Measurements from ENCODE around the gene ACOT6.
"Not testable (repeated sequence)": the region's sequence is repeated elsewhere in the genome, so short reads cannot be mapped to it uniquely, and the experiment has no call there.

Gene ACOT6

DNA sequence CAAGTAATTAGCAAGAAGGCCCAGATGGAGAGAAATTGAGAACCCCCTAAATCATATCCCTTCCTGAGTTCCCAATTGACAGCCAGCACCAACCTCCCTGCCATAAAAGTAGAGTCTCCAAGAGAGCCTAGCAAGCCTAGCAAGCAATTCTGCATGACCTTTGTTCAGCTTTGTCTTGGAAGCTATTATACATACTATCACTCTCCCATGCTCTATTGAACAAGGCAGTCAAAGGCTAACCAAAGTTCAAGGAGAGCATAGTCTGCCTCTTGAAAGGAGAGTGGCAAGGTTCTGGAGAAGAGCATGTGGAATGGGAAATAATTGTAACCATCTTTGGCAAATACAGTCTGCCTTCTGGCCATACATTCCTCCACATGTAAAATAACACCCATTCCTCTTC, 12.8 kb upstream of the ACOT6 start:
- no peak for DNase-seq

DNA sequence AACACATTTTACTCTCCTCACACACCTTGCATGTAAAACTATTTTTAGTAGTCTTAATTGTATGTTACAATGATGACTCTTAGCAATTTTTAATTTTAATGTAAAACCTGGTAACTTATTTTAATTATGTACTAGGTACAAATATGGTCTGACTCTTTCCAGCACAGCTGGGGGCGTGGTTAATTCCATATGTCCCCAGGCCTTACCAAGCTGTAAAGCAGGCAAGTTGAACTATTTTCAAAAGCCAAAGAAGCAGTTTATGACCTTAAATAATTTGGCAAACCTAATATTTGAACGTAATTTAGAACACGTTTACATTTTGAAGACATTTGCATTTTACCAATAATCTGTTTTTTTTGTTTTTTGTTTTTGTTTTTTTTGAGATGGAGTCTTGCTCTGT, 9.3 kb upstream of the ACOT6 start:
- DNase-seq, result no peak

- no peak for DNase-seq
These were observed 6.0 kb upstream of the ACOT6 start for GRCh38 chr14:73606271-73606670.

DNA sequence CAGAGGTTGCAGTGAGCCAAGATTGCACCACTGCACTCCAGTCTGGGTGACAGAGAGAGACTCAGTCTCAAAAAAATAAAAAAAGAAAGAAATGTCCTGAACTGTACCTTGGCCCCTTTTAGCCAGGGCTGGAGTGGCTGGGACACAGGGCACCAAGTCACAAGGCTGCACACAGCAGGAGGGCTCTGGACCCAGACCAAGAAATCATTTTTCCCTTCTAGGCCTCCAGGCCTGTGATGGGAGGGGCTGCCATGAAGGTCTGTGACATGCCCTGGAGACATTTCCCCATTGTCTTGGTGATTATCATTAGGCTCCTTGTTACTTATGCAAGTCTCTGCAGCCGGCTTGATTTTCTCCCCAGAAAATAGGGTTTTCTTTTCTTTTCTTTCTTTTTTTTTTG, 5.1 kb upstream of the ACOT6 start:
- no peak for DNase-seq

GRCh38 chr14:73610687-73611086, 1.6 kb upstream of the ACOT6 start:
- peak; percentile 8 for DNase-seq

DNA sequence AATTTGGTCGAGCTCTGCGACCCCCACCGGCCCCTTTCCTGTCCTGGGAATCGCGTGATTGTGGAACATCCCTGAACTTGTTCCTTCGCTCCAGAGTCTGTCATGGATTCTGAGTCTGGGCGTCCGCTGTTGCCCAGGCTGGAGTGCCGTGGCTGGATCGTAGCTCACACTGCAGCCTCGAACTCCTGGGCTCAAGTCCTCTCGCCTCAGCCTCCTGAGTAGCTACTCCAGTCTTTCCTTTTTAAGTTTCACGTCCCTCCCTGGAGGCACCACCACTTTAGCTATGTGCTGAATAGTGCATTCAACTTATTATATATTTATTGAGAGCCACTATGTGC, 698 bp downstream of the ACOT6 start:
- DNase-seq, result no peak

- DNase-seq, result no peak
These were observed 1.2 kb downstream of the ACOT6 start for GRCh38 chr14:73613419-73613963.

DNA sequence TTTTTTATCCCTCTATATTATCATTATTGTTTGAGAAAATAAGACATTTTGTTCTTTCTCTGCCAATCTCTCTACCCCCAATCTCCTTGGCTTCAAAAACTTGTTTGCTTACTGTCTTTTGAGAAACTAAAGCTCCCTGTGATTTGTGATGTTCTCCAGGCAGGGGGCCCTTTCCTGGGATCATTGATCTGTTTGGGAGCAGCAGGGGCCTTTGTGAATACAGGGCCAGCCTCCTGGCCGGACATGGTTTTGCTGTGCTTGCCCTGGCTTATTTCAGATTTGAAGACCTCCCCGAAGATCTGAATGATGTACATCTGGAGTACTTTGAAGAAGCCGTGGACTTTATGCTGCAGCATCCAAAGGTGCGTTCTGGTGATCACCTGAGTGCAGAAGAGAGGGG, 4.5 kb downstream of the ACOT6 start:
- DNase-seq, result no peak

DNA sequence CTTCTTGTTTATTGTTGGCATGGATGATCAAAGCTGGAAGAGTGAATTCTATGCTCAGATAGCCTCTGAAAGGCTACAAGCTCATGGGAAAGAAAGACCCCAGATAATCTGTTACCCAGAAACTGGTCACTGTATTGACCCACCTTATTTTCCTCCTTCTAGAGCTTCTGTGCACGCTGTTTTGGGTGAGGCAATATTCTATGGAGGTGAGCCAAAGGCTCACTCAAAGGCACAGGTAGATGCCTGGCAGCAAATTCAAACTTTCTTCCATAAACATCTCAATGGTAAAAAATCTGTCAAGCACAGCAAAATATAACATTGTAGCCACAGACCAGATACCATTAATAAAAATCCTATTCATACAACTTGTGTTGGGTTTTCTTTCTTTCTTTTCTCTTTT, 7.2 kb downstream of the ACOT6 start:
- no peak for DNase-seq

DNA sequence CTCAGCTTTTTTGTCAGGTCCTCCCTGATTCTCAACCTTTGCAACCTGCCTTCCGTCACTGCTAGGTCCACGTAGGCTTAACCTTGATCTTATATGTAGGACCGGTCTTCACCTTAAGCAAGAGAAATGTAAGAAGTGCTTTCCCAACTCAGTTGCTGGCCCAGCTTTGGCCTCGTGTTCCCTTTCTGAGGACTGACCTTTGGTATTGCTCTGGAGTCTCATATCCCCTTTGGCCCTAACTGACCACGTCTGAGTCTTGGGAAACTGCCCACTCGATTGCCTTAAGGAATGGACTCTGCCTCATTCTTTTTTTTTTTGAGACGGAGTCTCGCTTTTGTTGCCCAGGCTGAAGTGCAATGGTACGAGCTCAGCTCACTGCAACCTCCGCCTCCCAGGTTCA, 8.0 kb downstream of the ACOT6 start:
- no peak for DNase-seq

GRCh38 chr14:73623504-73624054, 11.3 kb downstream of the ACOT6 start:
- no peak for DNase-seq

- no peak for DNase-seq
These were observed 13.4 kb downstream of the ACOT6 start for GRCh38 chr14:73625706-73626105.

DNA sequence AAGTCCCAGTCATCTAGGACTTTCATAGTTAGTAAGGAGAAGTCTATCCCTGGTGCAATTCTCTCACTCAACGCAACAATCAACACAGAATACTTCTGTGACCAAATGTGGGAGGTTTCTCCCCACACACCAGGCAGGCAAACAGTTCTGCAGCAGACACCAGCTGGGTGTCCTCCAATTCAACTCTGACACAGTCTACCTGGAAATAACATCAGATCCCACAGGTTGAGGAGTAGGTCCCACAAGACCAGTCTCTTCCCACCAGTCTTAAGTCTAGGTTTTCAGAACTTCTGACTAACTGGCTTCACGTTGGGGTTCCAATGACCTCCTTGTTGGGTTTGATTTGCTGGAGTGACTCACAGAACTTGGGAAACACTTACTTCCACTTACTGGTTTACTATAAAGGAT, 14.8 kb downstream of the ACOT6 start:
- no peak for DNase-seq

- no peak for DNase-seq
These were observed 17.9 kb downstream of the ACOT6 start for GRCh38 chr14:73630009-73630780.

- DNase-seq, result peak; percentile 37
These were observed 21.0 kb downstream of the ACOT6 start for GRCh38 chr14:73633116-73634010.

GRCh38 chr14:73634011-73634833, 21.9 kb downstream of the ACOT6 start:
- no peak for DNase-seq

DNA sequence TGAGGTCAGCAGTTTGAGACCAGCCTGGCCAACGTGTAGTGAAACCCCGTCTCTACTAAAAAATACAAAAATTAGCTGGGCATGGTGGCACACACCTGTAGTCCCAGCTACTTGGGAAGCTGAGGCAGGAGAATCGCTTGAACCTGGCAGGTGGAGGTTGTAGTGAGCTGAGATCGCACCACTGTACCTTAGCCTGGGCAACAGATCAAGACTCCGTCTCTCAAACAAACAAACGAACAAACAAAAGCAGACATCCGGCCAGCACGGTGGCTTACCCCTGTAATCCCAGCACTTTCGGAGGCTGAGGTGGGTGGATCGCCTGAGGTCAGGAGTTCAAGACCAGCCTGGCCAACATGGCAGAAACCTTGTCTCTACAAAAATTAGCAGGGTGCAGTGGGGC, 24.0 kb downstream of the ACOT6 start:
- not testable (repeated sequence) for DNase-seq

DNA sequence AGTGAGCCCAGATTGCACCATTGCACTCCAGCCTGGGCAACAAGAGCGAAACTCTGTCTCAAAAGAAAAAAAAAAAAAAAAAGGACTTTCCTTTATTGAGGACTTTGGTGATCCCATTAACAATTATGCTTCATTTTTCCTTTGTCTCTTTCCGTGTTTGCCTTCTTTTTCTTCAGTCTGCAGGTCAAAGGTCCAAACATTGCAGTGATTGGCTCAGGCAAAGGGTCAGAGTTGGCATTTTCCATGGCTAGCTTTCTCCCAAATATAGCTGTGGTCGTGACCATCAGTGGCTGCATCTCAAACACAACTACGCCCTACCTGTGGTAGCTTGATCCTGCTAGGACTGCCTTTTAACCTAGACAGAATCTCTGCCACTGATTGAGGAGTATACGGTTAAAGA, 25.5 kb downstream of the ACOT6 start:
- no peak for DNase-seq

GRCh38 chr14:73640796-73641365, 28.6 kb downstream of the ACOT6 start:
- DNase-seq, result no peak

DNA sequence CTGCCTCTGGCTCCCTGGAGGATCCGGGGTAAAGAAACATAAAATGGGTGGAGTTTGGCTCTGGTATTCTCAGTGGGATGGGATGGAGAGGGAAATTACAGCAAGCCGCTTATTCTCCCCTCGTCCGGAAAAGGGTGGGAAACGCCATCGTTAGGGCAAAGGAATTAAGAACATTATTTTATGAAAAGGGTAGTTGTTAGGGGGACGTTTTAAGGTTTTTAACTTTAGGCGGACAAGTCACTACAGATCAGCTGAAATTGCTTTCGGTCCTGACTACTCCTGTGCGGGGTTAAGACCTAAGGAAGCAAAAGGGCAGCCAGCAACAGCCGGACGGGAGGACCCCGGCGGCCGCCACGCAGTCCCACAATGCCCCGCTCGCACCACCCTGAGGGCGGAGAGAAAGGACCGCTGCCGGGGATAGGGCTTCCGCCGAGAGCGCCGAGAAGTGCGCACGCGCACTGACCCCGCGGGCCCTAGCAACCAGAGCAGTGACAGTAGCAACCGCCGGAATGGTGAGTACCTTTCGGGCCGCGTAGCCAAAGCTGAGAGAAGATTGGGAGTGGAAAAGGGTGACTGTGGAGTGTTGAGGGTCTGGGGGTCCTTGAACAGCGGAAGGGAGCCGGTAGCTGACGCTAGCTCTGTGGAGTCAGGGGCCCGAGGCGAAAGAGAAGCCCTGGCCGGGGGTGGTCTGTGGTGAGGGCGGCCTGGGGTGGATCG, 32.4 kb downstream of the ACOT6 start, which contains the start of gene DNAL1:
Gene DNAL1 (plus strand): TSS at position 456 of the 717 bp plus-strand sequence. CDS start 54 bp downstream, at position 510.
- peak; percentile 82 for DNase-seq

DNA sequence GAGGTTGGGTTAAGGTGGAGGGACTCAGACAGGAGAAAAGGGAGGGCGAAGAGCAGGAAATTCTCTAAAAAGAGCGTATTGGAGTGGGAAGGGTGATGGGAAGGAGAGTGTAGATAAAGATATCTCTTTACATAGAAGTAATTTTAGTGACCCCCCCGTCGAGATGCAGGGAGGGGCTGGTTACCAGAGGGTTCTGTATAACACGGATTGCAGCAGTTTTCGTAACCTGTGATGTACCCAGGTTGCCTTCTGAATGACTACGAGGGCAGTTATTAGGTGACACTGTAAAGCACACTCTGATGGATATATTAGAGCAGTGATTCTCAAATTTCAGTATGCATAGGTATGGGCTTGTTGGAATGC, 32.9 kb downstream of the ACOT6 start:
- no peak for DNase-seq

GRCh38 chr14:73651005-73651404, 38.7 kb downstream of the ACOT6 start:
- DNase-seq, result no peak

Data from kidney glomerular epithelial cell (primary cell).